ENCODE results near the gene PPID.
"Not testable (repeated sequence)": the region's sequence is repeated elsewhere in the genome, so short reads cannot be mapped to it uniquely, and the experiment has no call there.

- TF ChIP-seq, protein P1, sequence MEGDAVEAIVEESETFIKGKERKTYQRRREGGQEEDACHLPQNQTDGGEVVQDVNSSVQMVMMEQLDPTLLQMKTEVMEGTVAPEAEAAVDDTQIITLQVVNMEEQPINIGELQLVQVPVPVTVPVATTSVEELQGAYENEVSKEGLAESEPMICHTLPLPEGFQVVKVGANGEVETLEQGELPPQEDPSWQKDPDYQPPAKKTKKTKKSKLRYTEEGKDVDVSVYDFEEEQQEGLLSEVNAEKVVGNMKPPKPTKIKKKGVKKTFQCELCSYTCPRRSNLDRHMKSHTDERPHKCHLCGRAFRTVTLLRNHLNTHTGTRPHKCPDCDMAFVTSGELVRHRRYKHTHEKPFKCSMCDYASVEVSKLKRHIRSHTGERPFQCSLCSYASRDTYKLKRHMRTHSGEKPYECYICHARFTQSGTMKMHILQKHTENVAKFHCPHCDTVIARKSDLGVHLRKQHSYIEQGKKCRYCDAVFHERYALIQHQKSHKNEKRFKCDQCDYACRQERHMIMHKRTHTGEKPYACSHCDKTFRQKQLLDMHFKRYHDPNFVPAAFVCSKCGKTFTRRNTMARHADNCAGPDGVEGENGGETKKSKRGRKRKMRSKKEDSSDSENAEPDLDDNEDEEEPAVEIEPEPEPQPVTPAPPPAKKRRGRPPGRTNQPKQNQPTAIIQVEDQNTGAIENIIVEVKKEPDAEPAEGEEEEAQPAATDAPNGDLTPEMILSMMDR (conservative IDR thresholded peaks at IDR 0.05), result not testable (repeated sequence)
- not testable (repeated sequence) for TF ChIP-seq EZH2 (IDR thresholded peaks at IDR 0.05; ENCODE audit: low read depth)
These were observed 59.9 kb downstream of the PPID start for GRCh38 chr4:158663255-158663654.
